ENCODE measurements around the gene ING2. TPM values are rescaled to one million over a fixed set of nuclear protein-coding genes. Genes with fewer than 3 reads are reported as not detected.
"Not testable (repeated sequence)": the region's sequence is repeated elsewhere in the genome, so short reads cannot be mapped to it uniquely, and the experiment has no call there.

ING2 gene
- total RNA-seq, 1 experiment from 2014 or later = 4.2 TPM

DNA sequence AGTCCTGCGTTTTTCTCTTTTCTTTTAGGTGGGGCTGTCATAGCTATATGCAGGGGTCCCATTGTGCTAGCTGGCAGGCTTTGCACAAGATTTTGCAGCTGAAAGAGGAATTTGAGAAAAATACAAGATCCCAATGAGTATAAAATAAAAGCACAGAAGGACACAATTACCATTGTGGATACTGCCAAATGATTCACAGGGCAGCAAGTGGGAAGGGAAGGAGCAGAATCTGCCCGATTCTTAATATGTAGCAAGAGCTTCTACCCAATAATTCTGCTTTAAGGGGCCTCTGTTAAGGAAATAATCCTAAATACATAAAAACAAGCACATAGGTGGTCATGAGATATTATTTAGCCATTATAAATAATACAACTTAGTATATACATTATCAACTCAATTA is 25.9 kb upstream of the ING2 start:
- no peaks in the 10 kb centered on the region for H3K79me2 ChIP-seq (ENCODE audit: insufficient read depth, low read length)
- POLR2A ChIA-PET = no interaction called here
- ATAC-seq (no peak), DNase-seq (ENCODE audit: low read depth, low spot score) (no peak)
- intact Hi-C loops (cut with micrococcal nuclease) = no loop called here
- CTCF ChIA-PET = interaction anchor here (0.8 to 1.1 kb wide), 2 partner anchors 9 to 379 kb away, joined by 3 read pairs; no protein-coding TSS in a partner anchor
- BruUV-seq (replicated peaks) = no TSS peak
- no peak overlapping the region for H2AFZ ChIP-seq (ENCODE audit: low read depth, low read length, poor library complexity, severe bottlenecking)
- no peak overlapping the region for H3K4me2 ChIP-seq (ENCODE audit: low read length)
- no peak overlapping the region for H3K4me3 ChIP-seq (replicated peaks in 1 of 2; ENCODE audit: low read depth in 1 of 2, low read length in 2 of 2)
- no peaks in the 10 kb centered on the region for H4K20me1 ChIP-seq (ENCODE audit: insufficient read depth)
- RAD21 ChIA-PET (ENCODE audit: low non-redundant PET in 1 of 2, low total read pairs in 2 of 2, uncharacterized antibody in 2 of 2, unreplicated experiment in 2 of 2) = no interaction called here
- no peaks in the 10 kb centered on the region for H3K9me2 ChIP-seq (ENCODE audit: insufficient read depth)
- H3K9ac ChIP-seq (ENCODE audit: low read length) = no peak overlapping the region
- H3K36me3 ChIP-seq (ENCODE audit: control insufficient read depth in 1 of 2, insufficient read depth in 2 of 2, low read length in 2 of 2) = no peaks in the 10 kb centered on the region
- H3K27ac ChIP-seq (ENCODE audit: low read depth, low read length) = no peak overlapping the region
- no peaks in the 10 kb centered on the region for H3K9me3 ChIP-seq (ENCODE audit: control insufficient read depth in 1 of 2, insufficient read depth in 1 of 2, low read depth in 1 of 2, low read length in 2 of 2)
- H3K27me3 ChIP-seq (ENCODE audit: insufficient read depth, low read length) = no peaks in the 10 kb centered on the region
- H3K4me1 ChIP-seq (ENCODE audit: control insufficient read depth in 1 of 2, insufficient read depth in 2 of 2, low read length in 2 of 2) = no peaks in the 10 kb centered on the region
- TF ChIP-seq POLR2AphosphoS5 (IDR thresholded peaks at IDR 0.05; ENCODE audit: low read depth, low read length) (no peak), TCF7L2 (IDR thresholded peaks at IDR 0.05; ENCODE audit: borderline replicate concordance, extremely low read depth, insufficient read depth, insufficient read length) (no peak), YY1 (IDR thresholded peaks at IDR 0.05; ENCODE audit: extremely low read depth, insufficient replicate concordance, low read depth, low read length) (no peak), CBX3 (IDR thresholded peaks at IDR 0.05; ENCODE audit: low read depth) (no peak), SIN3A (IDR thresholded peaks at IDR 0.05; ENCODE audit: low read depth) (no peak), EZH2phosphoT487 (IDR thresholded peaks at IDR 0.05; ENCODE audit: borderline replicate concordance) (no peak), JUND (IDR thresholded peaks at IDR 0.05) (no peak)
- TF ChIP-seq, protein P1, sequence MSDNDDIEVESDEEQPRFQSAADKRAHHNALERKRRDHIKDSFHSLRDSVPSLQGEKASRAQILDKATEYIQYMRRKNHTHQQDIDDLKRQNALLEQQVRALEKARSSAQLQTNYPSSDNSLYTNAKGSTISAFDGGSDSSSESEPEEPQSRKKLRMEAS (IDR thresholded peaks at IDR 0.05) = no peak

DNA sequence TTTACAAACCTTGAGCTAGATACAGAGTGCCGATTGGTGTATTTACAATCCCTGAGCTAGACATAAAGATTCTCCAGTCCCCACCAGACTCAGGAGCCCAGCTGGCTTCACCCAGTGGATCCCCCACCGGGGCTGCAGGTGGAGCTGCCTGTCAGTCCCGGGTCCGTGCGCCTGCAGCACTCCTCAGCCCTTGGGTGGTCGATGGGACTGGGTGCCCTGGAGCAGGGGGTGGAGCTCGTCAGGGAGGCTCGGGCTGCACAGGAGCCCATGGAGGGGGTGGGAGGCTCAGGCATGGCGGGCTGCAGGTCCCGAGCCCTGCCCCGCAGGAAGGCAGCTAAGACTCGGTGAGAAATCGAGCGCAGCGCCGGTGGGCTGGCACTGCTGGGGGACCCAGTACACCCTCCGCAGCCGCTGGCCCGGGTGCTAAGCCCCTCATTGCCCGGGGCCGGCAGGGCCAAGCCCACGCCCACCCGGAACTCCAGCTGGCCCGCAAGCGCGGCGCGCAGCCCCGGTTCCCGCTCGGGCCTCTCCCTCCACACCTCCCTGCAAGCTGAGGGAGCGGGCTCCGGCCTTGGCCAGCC is 22.3 kb upstream of the ING2 start:
- H3K9me3 ChIP-seq (ENCODE audit: control insufficient read depth in 1 of 2, insufficient read depth in 1 of 2, low read depth in 1 of 2, low read length in 2 of 2); BruUV-seq (replicated peaks); CTCF ChIA-PET; H3K4me1 ChIP-seq (ENCODE audit: control insufficient read depth in 1 of 2, insufficient read depth in 2 of 2, low read length in 2 of 2); DNase-seq (ENCODE audit: low read depth, low spot score); H4K20me1 ChIP-seq (ENCODE audit: insufficient read depth); H2AFZ ChIP-seq (ENCODE audit: low read depth, low read length, poor library complexity, severe bottlenecking); H3K79me2 ChIP-seq (ENCODE audit: insufficient read depth, low read length); H3K27ac ChIP-seq (ENCODE audit: low read depth, low read length); intact Hi-C loops (cut with micrococcal nuclease); H3K9ac ChIP-seq (ENCODE audit: low read length); H3K36me3 ChIP-seq (ENCODE audit: control insufficient read depth in 1 of 2, insufficient read depth in 2 of 2, low read length in 2 of 2); RAD21 ChIA-PET (ENCODE audit: low non-redundant PET in 1 of 2, low total read pairs in 2 of 2, uncharacterized antibody in 2 of 2, unreplicated experiment in 2 of 2); H3K4me3 ChIP-seq (replicated peaks in 1 of 2; ENCODE audit: low read depth in 1 of 2, low read length in 2 of 2); H3K9me2 ChIP-seq (ENCODE audit: insufficient read depth); POLR2A ChIA-PET; H3K4me2 ChIP-seq (ENCODE audit: low read length); ATAC-seq; H3K27me3 ChIP-seq (ENCODE audit: insufficient read depth, low read length): not testable (repeated sequence)

Measured in HCT116 (cell line).